Endothelial cell (in vitro differentiated cells): ENCODE measurements around the gene CD244. TPM values are rescaled to one million over a fixed set of nuclear protein-coding genes. Genes with fewer than 3 reads are reported as not detected.

ENCODE experiments used
- DNase-seq: peaks from one replicate; pipeline ENCODE4 v3.0.0; 2021; ENCODE audit warnings: low spot score
- H3K27ac Mint-ChIP-seq: one replicate; pipeline ENCODE4 v1.8.0; 2021; ENCODE audit warnings: mixed read lengths, inconsistent platforms; ENCODE audit not compliant: unreplicated experiment
- H3K27me3 Mint-ChIP-seq: one replicate; pipeline ENCODE4 v1.8.0; 2021; ENCODE audit warnings: mild to moderate bottlenecking, moderate library complexity, mixed read lengths, inconsistent platforms; ENCODE audit not compliant: unreplicated experiment
- H3K36me3 Mint-ChIP-seq: one replicate; pipeline ENCODE4 v1.8.0; 2021; ENCODE audit warnings: mild to moderate bottlenecking, low read depth, mixed read lengths, inconsistent platforms; ENCODE audit not compliant: unreplicated experiment
- H3K4me1 Mint-ChIP-seq: one replicate; pipeline ENCODE4 v1.8.0; 2021; ENCODE audit warnings: mild to moderate bottlenecking, mixed read lengths, inconsistent platforms; ENCODE audit not compliant: unreplicated experiment
- H3K4me3 Mint-ChIP-seq: one replicate; pipeline ENCODE4 v1.8.0; 2021; ENCODE audit warnings: mild to moderate bottlenecking, mixed read lengths, inconsistent platforms; ENCODE audit not compliant: unreplicated experiment
- H3K9me3 Mint-ChIP-seq: one replicate; pipeline ENCODE4 v1.8.0; 2021; ENCODE audit warnings: mixed read lengths, inconsistent platforms; ENCODE audit not compliant: unreplicated experiment
- total RNA-seq: library from RNA; stranded (reverse); fragmentation: NEBNext Ultra II Directional; extraction: Animal tissue kit (Norgen Biotek cat#: 25700); gene quantifications from one replicate; pipeline ENCODE4 v1.2.1, GENCODE V29; 2021; ENCODE audit not compliant: unreplicated experiment
- TF ChIP-seq, protein P1 (sequence below): fragments of 200-600 bp; sonication (generic); IDR thresholded peaks from one replicate; pipeline ENCODE4 v1.5.0; 2021; ENCODE audit warnings: antibody characterized with exemption; ENCODE audit not compliant: unreplicated experiment

The CD244 gene
- total RNA-seq, 1 donor from 2014 or later, result 0.31 TPM

DNA sequence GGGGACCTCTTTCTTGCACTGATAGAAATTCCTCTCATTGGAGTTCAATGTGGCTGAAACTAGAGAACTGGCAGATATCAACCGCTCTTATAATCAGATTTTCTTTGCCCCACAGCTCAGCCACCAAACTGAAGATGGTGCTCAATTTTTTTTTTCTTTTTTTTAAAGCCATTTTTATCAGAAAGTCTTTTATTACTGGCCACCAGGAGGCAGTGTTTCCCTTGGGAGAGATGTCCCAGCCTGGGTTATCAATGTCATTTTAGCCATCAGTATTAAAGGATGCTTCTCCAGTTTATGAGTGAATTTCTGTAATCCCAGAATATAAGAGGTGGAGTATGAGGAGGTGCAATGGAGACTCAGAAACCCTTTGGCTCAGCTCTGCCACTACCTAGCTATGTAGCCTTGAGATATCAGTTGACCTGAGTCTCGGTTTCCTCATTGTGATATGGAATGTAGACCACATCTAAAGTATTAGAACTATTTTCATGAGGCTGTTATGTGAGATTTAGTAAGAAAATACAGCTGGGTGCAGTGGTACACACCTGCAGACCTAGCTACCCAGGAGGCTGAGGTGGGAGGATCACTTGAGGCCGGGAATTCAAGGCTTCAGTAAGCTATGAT is 27.6 kb downstream of the CD244 start:
- H3K4me1 Mint-ChIP-seq, result peaks cover 35% of the 10 kb centered on the region
- no peak overlapping the region for H3K27ac Mint-ChIP-seq
- DNase-seq, result peak; percentile 58
- TF ChIP-seq, protein P1, sequence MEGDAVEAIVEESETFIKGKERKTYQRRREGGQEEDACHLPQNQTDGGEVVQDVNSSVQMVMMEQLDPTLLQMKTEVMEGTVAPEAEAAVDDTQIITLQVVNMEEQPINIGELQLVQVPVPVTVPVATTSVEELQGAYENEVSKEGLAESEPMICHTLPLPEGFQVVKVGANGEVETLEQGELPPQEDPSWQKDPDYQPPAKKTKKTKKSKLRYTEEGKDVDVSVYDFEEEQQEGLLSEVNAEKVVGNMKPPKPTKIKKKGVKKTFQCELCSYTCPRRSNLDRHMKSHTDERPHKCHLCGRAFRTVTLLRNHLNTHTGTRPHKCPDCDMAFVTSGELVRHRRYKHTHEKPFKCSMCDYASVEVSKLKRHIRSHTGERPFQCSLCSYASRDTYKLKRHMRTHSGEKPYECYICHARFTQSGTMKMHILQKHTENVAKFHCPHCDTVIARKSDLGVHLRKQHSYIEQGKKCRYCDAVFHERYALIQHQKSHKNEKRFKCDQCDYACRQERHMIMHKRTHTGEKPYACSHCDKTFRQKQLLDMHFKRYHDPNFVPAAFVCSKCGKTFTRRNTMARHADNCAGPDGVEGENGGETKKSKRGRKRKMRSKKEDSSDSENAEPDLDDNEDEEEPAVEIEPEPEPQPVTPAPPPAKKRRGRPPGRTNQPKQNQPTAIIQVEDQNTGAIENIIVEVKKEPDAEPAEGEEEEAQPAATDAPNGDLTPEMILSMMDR, result peak; percentile 87
- H3K36me3 Mint-ChIP-seq, result no peaks in the 10 kb centered on the region
- no peaks in the 10 kb centered on the region for H3K9me3 Mint-ChIP-seq
- H3K4me3 Mint-ChIP-seq, result no peak overlapping the region
- peaks cover 2% of the 10 kb centered on the region for H3K27me3 Mint-ChIP-seq

- Mint-ChIP-seq H3K36me3 (no peaks in the 10 kb centered on the region), H3K4me1 (peaks cover 17% of the 10 kb centered on the region), H3K27me3 (peaks cover 5% of the 10 kb centered on the region), H3K27ac (no peak overlapping the region), H3K4me3 (no peak overlapping the region), H3K9me3 (no peaks in the 10 kb centered on the region)
- TF ChIP-seq, protein P1, result peak; percentile 90
- peak; percentile 89 for DNase-seq
Measured at GRCh38 chr1:160830321-160831153, 32.1 kb downstream of the CD244 start.

DNA sequence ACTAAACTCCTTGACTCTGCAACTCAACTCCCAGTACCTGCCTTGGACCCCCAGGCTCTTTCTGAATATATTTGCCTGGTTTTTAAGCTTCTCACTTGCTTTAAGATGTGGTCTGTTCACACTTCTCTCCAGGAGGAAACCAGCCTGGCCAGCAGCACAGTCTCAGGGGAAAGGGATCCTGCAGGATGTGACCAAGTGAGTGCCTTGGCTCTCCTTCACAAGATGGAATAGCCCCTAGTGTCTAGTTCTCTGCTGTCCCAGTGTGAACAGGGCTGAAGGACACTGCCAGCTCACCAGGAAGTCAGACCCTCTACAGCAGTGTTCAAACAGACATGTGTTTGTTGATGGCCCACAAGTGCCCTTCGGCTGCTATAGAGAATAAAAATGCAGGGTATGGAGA is 32.9 kb downstream of the CD244 start:
- TF ChIP-seq, protein P1, result no peak
- peaks cover 5% of the 10 kb centered on the region for H3K27me3 Mint-ChIP-seq
- no peak for DNase-seq
- H3K27ac Mint-ChIP-seq, result no peak overlapping the region
- no peak overlapping the region for H3K4me3 Mint-ChIP-seq
- H3K36me3 Mint-ChIP-seq, result no peaks in the 10 kb centered on the region
- H3K9me3 Mint-ChIP-seq, result no peaks in the 10 kb centered on the region
- peaks cover 12% of the 10 kb centered on the region for H3K4me1 Mint-ChIP-seq

GRCh38 chr1:160827418-160827817 is 35.3 kb downstream of the CD244 start:
- Mint-ChIP-seq H3K4me3 (no peak overlapping the region), H3K4me1 (peaks cover 9% of the 10 kb centered on the region), H3K27ac (no peak overlapping the region), H3K36me3 (no peaks in the 10 kb centered on the region), H3K9me3 (no peaks in the 10 kb centered on the region), H3K27me3 (peaks cover 4% of the 10 kb centered on the region)
- TF ChIP-seq, protein P1, result no peak
- DNase-seq, result no peak

GRCh38 chr1:160826546-160826945 is 36.1 kb downstream of the CD244 start:
- Mint-ChIP-seq H3K27me3 (peaks cover 6% of the 10 kb centered on the region), H3K36me3 (no peaks in the 10 kb centered on the region), H3K4me1 (peaks cover 9% of the 10 kb centered on the region), H3K9me3 (no peaks in the 10 kb centered on the region), H3K4me3 (no peak overlapping the region), H3K27ac (no peak overlapping the region)
- DNase-seq, result no peak
- TF ChIP-seq, protein P1, result no peak
